MM.1S (cell line): ENCODE data around the gene DOCK4.

ENCODE experiments used
- DNase-seq: peaks from one replicate; pipeline ENCODE4 v3.0.0-alpha.2; 2015
- H2AFZ ChIP-seq: fragments of 300-600 bp; sonication (generic); 2 replicates; pipeline ENCODE4 v1.6.0; 2016; ENCODE audit warnings: antibody characterized with exemption, low read length
- H3F3A ChIP-seq: fragments of 300-600 bp; sonication (generic); 2 replicates; pipeline ENCODE4 v1.6.1; 2016; ENCODE audit warnings: mild to moderate bottlenecking, antibody characterized with exemption, low read length, moderate library complexity, mixed read lengths; ENCODE audit not compliant: insufficient read depth
- H3K27ac ChIP-seq: fragments of 300-600 bp; sonication (generic); 2 replicates; pipeline ENCODE4 v1.5.1; 2016; ENCODE audit warnings: mild to moderate bottlenecking, low read length
- H3K27me3 ChIP-seq: fragments of 300-600 bp; sonication (generic); replicated peaks from 2 replicates; pipeline ENCODE4 v1.6.0; 2016; ENCODE audit warnings: low read length; ENCODE audit not compliant: insufficient read depth
- H3K36me3 ChIP-seq: fragments of 300-600 bp; sonication (generic); replicated peaks from 2 replicates; pipeline ENCODE4 v1.6.1; 2016; ENCODE audit warnings: mild to moderate bottlenecking, low read length, mixed read lengths; ENCODE audit not compliant: insufficient read depth
- H3K4me1 ChIP-seq: fragments of 300-600 bp; sonication (generic); 2 replicates; pipeline ENCODE4 v1.6.1; 2016; ENCODE audit warnings: low read length, mixed read lengths
- H3K4me2 ChIP-seq: fragments of 300-600 bp; sonication (generic); 2 replicates; pipeline ENCODE4 v1.6.0; 2016; ENCODE audit warnings: low read depth, low read length
- H3K4me3 ChIP-seq: fragments of 300-600 bp; sonication (generic); 2 replicates; pipeline ENCODE4 v1.5.1; 2016; ENCODE audit warnings: low read length, mixed read lengths
- H3K79me2 ChIP-seq: fragments of 300-600 bp; sonication (generic); 2 replicates; pipeline ENCODE4 v1.6.1; 2016; ENCODE audit warnings: mixed run types, low read length, mixed read lengths
- H3K9ac ChIP-seq: fragments of 300-600 bp; sonication (generic); 2 replicates; pipeline ENCODE4 v1.6.1; 2016; ENCODE audit warnings: low read length, mixed read lengths
- H3K9me2 ChIP-seq: fragments of 300-600 bp; sonication (generic); replicated peaks from 2 replicates; pipeline ENCODE4 v1.6.1; 2016; ENCODE audit warnings: mild to moderate bottlenecking, low read length, mixed read lengths; ENCODE audit not compliant: insufficient read depth
- H3K9me3 ChIP-seq: fragments of 300-600 bp; sonication (generic); replicated peaks from 2 replicates; pipeline ENCODE4 v1.6.1; 2016; ENCODE audit warnings: mild to moderate bottlenecking, low read length, mixed read lengths; ENCODE audit not compliant: insufficient read depth
- H4K20me1 ChIP-seq: fragments of 300-600 bp; sonication (generic); 2 replicates; pipeline ENCODE4 v1.6.1; 2016; ENCODE audit warnings: mild to moderate bottlenecking, low read length, moderate library complexity, mixed read lengths; ENCODE audit not compliant: insufficient read depth
- EZH2 ChIP-seq: fragments of 300-600 bp; sonication (generic); optimal IDR thresholded peaks from 2 replicates; pipeline ENCODE3; 2017; ENCODE audit warnings: low read depth, mild to moderate bottlenecking, antibody characterized with exemption, low read length, mixed read lengths
- EZH2phosphoT487 ChIP-seq: fragments of 300-600 bp; sonication (generic); IDR thresholded peaks from 2 replicates; pipeline ENCODE4 v1.6.1; 2018; ENCODE audit warnings: antibody characterized with exemption, low read length
- TF ChIP-seq, protein P1 (sequence below): fragments of 300-600 bp; sonication (generic); IDR thresholded peaks from 2 replicates; pipeline ENCODE4 v1.5.1; 2016; ENCODE audit warnings: antibody characterized with exemption, low read length, mixed read lengths

DOCK4 gene

DNA sequence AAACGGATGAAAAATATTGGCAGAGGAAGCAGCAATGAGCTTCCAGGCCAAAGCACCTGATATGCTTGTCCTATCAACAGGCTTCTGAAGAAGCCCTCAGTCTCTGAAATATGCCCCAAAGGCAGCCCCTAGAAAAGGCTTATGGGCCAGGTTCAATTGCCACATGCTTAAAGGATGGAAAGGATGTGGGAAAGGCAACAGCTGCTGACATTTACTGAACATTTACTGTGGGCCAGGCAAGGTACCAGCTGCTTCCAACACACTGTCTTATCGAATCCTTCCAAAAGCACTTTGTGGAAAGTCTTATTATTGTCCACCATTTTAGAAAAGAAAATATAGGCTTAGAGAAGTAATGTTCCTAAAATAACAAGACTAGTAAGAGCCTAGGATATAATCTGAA is 56.5 kb downstream of the DOCK4 start:
- Histone ChIP-seq H3K9me3 (no peaks in the 10 kb centered on the region), H2AFZ (no peak overlapping the region), H3K4me3 (no peak overlapping the region), H4K20me1 (no peaks in the 10 kb centered on the region), H3F3A (no peaks in the 10 kb centered on the region), H3K36me3 (no peaks in the 10 kb centered on the region), H3K4me2 (no peak overlapping the region), H3K4me1 (no peaks in the 10 kb centered on the region), H3K79me2 (peaks cover 88% of the 10 kb centered on the region), H3K9ac (no peak overlapping the region), H3K27ac (no peak overlapping the region), H3K27me3 (no peaks in the 10 kb centered on the region), H3K9me2 (no peaks in the 10 kb centered on the region)
- no peak for TF ChIP-seq EZH2phosphoT487
- TF ChIP-seq EZH2: no peak
- TF ChIP-seq, protein P1, sequence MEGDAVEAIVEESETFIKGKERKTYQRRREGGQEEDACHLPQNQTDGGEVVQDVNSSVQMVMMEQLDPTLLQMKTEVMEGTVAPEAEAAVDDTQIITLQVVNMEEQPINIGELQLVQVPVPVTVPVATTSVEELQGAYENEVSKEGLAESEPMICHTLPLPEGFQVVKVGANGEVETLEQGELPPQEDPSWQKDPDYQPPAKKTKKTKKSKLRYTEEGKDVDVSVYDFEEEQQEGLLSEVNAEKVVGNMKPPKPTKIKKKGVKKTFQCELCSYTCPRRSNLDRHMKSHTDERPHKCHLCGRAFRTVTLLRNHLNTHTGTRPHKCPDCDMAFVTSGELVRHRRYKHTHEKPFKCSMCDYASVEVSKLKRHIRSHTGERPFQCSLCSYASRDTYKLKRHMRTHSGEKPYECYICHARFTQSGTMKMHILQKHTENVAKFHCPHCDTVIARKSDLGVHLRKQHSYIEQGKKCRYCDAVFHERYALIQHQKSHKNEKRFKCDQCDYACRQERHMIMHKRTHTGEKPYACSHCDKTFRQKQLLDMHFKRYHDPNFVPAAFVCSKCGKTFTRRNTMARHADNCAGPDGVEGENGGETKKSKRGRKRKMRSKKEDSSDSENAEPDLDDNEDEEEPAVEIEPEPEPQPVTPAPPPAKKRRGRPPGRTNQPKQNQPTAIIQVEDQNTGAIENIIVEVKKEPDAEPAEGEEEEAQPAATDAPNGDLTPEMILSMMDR: no peak
- DNase-seq: no peak

DNA sequence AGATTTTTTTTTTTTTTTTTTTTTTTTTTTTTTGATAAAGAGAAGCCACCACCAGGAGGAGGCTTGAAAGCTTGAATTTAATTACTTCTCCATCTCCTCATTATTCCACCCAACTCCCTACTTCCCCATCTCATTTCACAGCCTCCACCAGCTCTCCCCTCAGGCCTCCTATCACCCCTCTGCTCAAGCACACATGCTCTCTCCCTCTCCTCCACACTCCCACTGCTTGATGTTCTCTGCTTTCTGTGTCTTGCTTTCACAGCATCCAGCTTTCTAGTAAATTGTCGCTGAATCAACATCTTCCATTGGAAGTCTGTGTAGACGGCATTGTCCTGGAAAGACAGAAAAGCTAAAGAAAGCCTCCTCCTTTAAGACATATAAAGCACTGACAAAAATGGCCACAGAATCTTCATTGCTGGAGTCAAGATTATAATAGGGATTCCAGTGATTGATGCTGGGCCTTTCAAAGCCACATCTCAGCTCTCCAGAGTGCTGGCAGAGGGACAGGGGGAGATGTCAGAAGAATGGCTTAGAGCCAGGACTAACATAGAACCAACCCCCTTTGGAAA is 58.3 kb downstream of the DOCK4 start:
- no peak for DNase-seq
- H3K36me3 ChIP-seq: no peaks in the 10 kb centered on the region
- no peak overlapping the region for H2AFZ ChIP-seq

GRCh38 chr7:112145206-112145605 is 61.0 kb downstream of the DOCK4 start:
- H3K4me3 ChIP-seq: no peak overlapping the region
- peaks cover 19% of the 10 kb centered on the region for H3K4me1 ChIP-seq
- TF ChIP-seq EZH2: no peak
- TF ChIP-seq EZH2phosphoT487: no peak
- TF ChIP-seq, protein P1: no peak
- H3K4me2 ChIP-seq: no peak overlapping the region
- no peaks in the 10 kb centered on the region for H3K27me3 ChIP-seq
- no peak overlapping the region for H3K27ac ChIP-seq
- no peaks in the 10 kb centered on the region for H3K9me2 ChIP-seq
- H3K9ac ChIP-seq: no peak overlapping the region
- no peaks in the 10 kb centered on the region for H3K36me3 ChIP-seq
- H4K20me1 ChIP-seq: no peaks in the 10 kb centered on the region
- no peaks in the 10 kb centered on the region for H3K9me3 ChIP-seq
- H3K79me2 ChIP-seq: peaks cover 90% of the 10 kb centered on the region
- peaks cover 9% of the 10 kb centered on the region for H3F3A ChIP-seq
- no peak for DNase-seq
- H2AFZ ChIP-seq: no peak overlapping the region

More for the DNA sequence above, 58.3 kb downstream of the DOCK4 start:
- Histone ChIP-seq H3K4me3 (no peak overlapping the region), H3K27ac (no peak overlapping the region), H3K9me3 (no peaks in the 10 kb centered on the region), H3K9me2 (no peaks in the 10 kb centered on the region), H3K27me3 (no peaks in the 10 kb centered on the region), H3K4me2 (no peak overlapping the region), H3F3A (no peaks in the 10 kb centered on the region), H3K79me2 (peaks cover 94% of the 10 kb centered on the region), H3K4me1 (no peaks in the 10 kb centered on the region), H3K9ac (no peak overlapping the region), H4K20me1 (no peaks in the 10 kb centered on the region)
- TF ChIP-seq EZH2 (no peak), EZH2phosphoT487 (no peak)
- TF ChIP-seq, protein P1: no peak
